ENCODE results near the gene DLEC1.

The DLEC1 gene

DNA sequence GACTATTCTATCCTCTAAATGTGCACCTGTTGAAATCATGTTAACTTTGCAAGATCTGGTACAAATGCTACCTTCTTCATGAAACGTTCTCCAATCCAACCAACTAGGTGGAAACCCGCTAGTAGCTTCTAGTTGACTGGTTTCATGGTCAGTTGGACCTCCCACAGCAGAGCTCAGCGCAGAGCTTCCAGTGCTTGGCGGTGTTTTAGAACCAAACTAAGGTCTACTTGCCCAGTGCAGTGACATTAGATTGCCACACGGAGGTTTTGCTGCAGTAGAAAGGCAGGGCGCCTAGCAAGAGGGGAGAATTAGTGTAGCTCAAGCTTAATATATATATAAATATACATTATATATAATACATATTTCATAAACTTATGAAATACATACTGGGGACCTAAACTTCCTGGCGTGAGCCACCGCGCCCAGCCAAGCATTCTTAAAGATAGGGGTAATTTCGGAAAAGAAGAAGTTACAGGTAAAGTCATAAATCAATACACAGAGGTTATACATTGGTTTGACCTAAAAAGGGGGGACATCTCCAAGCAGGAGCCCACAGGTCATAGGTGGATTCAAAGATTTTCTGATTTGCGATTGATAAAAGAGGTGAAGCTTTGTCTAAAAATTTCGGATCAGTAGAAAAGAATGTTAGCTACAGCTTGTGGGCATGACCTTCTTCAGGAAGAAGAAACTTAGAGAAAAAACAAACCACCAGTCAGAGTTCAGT is 124.3 kb downstream of the DLEC1 start:
- DNase-seq, result peak; percentile 17 to 33

DNA sequence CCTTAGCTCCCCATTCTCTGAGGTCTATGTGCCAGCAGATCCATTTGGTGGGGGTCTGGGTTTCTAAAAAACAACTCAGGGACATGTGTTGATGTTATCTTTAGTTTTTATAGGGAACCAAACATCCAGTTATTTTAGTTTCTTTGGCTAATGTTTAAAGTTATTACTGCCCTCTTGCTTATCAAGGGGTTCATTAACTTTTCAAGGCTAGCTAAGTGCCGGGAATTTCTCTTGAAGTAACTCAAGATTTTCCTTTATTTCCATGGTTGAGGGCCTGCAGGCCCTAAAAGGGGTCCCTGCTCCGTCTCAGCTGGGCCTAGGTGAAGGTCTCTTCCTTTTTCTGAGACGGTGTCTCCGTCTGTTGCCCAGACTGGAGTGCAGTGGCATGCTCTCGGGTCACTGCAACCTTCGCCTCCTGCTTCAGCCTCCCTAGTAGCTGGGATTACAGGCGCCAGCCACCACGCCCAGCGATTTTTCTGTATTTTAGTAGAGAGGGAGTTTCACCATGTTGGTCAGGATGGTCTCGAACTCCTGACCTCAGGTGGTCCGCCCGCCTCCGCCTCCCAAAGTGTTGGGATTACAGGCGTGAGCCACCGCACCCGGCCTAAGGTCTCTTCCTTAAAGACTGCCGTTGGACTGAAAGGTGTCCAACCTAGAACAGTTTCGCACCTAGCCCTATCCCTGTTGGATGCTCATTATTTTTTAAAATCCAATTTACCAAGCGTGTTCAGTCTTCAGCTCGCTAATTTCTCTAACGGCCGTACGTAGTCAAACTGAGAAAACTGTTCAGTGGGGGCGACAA is 125.0 kb downstream of the DLEC1 start:
- no peak for DNase-seq

DNA sequence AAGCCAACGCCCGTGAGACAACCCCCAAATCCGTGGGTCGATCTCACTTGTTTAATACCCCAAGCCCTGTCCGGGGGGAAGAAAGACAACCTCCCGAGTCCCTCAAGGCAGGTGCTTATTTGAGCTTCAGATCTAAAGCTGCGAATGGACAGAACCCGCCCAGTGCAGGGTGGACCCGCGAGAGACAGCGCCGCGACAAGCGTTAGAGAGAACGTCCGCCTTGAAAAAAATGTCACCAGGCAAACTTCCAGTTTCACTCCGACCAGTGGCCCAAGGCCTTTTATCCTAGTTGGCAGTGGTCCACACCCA is 125.6 kb downstream of the DLEC1 start:
- no peak for DNase-seq

DNA sequence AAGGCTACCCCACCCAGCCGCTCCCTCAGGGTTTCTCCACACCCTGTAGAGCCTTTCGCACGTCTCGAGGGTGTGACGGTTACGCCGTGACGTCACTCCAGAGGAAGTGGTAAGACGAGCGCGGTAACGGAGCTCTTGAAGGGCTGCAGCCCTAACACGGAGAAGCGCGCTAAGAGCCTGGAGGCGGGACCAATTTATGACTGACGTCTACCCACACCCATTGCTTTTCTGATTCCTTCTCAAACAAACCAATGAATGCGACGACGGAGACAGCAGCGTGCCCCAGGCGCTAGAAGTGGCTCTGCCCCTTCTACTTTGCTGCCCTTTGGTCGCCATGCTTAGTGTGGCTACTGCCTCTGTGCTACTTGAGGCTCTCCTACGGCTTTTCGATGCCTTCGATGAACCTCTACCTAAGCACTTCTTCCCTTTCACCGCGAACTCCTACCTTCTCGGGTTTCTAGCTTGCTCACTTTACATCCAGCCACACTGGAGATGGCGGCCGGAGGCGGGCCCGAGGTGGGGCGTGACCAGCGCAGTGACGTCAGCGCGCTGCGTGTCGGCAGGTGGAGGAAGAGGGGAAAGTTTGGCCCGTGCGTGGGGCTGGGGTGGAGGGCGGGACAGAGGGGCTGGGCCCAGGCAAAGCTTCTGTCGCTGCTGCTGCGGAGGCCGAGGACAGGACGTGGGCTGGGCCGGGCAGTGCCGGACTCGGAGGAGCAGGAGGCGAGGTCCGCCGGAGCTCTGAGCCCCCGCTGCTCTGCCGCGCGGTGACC is 126.1 kb downstream of the DLEC1 start, which contains the start of gene OXSR1:
Gene OXSR1 (plus strand): TSS at position 586 of the 770 bp plus-strand sequence. CDS start 340 bp downstream, outside the sequence.
- peak; percentile 100 for DNase-seq

DNA sequence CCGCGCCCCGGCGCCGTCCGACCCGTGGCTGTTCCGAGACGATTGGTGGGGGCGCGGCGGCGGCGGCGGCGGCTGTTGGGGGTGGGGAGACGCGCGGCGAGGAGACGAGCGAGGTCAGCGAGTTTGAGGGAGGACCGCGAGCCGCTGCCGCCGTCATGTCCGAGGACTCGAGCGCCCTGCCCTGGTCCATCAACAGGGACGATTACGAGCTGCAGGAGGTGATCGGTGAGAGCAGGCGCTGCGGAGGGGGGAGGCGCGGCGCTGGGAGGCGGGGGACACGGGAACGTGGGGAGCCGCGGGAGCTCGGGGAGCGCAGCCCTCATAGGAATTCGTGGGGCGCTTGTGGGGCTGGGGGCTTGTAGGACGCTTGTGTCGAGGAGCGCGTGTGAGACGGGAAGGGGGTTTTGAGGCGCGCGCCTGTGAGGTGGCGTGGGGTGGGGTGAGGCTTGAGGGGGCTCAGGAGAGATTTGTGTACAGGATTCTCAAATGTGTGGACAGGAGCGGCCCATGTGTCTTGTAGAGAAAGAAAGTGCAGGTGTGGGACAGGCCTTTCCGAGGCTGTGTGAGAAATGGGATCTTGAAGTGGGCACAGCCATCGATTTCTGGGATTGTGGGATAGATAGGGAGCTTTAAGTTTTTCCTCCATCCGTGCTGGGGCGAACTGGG is 126.8 kb downstream of the DLEC1 start:
- no peak for DNase-seq

DNA sequence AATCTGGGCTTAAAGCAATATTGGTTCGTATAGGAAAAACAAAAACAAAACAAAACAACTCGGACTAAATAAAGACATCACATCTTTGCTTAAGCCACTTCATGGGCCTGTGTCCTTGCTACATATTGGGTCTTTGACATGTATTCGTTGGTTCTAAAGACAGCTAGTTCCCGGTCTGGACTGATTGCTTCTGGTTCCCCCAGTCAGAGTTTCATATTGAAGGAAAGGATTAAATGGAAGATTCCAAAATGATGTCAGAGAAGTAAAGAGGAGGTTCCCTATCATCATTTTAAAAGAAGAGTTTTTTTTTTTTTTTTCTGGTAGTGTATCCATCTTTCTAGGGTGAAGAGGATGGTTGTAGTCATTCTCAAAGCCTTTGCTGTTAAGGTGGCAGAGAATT is 128.6 kb downstream of the DLEC1 start:
- DNase-seq, result peak in 1 of 2 donors; percentile 1

DNA sequence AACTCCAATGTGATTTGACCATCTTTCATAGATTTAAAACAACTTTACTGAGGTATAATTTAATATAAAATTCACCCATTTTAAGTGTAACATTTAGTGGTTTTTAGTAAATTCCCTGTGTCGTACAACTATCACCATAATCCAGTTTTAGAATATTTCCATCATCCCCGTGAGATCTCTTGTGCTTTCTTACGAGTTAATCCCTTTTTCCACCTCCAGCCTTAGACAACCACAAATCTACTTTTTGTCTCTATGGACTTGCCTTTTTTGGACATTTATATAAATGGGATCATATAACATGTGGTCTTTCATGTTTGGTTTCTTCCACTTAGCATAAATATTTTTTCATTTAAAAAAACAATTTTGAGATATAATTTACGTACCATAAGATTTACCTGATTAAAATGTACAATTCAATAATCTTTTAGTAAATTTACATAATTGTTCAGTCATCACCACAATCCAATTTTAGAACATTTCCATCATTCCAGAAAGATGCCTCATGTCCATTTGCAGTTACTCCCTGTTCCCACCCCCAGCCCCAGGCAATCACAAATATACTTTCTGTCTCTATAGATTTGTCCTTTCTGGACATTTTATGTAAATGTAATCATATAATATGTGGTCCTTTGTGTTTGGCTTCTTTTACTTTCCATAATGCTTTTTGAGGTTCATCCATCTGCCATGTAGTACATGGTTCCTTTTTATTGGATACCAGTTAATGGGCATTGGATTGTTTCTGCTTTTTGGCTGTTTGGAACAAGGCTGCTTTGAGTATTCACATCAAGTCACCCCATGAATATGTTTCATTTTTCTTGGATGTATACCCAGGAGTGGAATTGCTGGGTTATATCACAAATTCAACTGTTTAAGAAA is 129.4 kb downstream of the DLEC1 start:
- DNase-seq, result no peak

DNA sequence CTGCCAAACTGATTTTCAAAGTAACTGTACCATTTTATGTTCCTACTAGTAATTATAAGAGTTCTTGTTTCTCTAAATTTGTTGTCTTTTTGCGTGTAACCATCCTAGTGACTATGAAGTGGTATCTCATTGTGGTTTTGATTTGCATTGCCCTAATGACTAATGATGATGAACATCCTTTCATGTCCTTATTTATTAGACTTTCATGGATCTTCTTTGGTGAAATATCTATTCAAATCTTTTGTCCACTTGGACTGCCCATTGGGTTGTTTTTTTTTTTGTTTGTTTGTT is 130.0 kb downstream of the DLEC1 start:
- no peak for DNase-seq

DNA sequence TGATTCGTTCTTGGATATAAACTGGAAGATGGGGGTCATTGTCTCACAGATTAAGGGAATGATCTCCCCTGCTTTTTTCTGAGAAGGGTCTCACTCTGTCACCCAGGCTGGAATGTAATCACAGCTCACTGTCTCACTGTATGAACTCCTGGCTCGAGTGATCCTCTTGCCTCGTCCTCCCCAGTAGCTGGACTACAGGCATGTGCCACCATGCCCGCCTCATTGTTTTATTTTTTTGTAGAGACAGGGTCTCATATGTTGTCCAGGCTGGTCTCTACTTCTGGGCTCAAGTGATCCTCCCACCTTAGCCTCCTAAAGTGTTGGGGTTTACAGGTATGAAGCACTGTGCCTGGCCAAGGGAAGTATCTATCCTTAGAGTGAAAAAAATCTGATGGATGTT is 131.7 kb downstream of the DLEC1 start:
- DNase-seq, result no peak

DNA sequence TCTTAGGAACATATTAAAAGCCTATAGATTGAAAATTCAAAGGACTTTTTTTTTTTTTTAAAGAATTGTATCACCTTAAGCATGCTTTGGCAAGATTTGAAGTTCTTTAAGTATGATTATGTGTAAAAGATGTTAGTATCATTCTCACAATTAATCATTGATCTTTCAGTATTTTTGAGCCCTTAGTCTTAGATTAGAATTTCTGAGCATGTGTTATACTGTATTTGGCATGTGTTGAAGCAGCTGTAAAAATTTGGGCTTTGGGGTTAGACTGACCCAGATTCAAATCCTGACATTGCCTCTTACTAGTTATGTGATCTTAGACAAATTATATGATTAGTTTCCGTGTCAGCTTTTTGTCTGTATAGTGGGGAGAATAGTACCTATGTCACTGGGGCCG is 132.6 kb downstream of the DLEC1 start:
- no peak for DNase-seq
